BLaER1 (cell line): Measurements from ENCODE around the gene REV1.
A peak's percentile ranks its signal among the peaks of the same experiment; 100 is the strongest.

Experiments
- H3K27ac ChIP-seq: shearing (Covaris generic); formaldehyde crosslinking; 2 replicates; pipeline ENCODE4 v1.8.1; 2022
- H3K27me3 ChIP-seq: shearing (Covaris generic); formaldehyde crosslinking; 2 replicates; pipeline ENCODE4 v1.8.1; 2022
- H3K36me3 ChIP-seq: shearing (Covaris generic); formaldehyde crosslinking; 2 replicates; pipeline ENCODE4 v1.8.1; 2022
- H3K4me1 ChIP-seq: shearing (Covaris generic); formaldehyde crosslinking; 2 replicates; pipeline ENCODE4 v1.8.1; 2022
- H3K4me2 ChIP-seq: shearing (Covaris generic); formaldehyde crosslinking; 2 replicates; pipeline ENCODE4 v1.8.1; 2022
- H3K4me3 ChIP-seq: shearing (Covaris generic); formaldehyde crosslinking; 2 replicates; pipeline ENCODE4 v1.8.1; 2022
- H3K9ac ChIP-seq: shearing (Covaris generic); formaldehyde crosslinking; 2 replicates; pipeline ENCODE4 v1.8.1; 2022
- H3K9me3 ChIP-seq: shearing (Covaris generic); formaldehyde crosslinking; 2 replicates; pipeline ENCODE4 v1.8.1; 2022
- H4K20me1 ChIP-seq: shearing (Covaris generic); formaldehyde crosslinking; 2 replicates; pipeline ENCODE4 v1.8.1; 2022
- Cebpa-rat ChIP-seq: shearing (Covaris generic); IDR thresholded peaks from 2 replicates; pipeline ENCODE4 v1.8.1; 2022

Gene REV1

GRCh38 chr2:99430614-99431291, 59.1 kb downstream of the REV1 start:
- Histone ChIP-seq H3K36me3 (peaks cover 54% of the 10 kb centered on the region), H3K9me3 (no peaks in the 10 kb centered on the region), H3K9ac (peak overlapping the region; percentile 18; the same call in 1 of the 2 replicates), H3K27ac (no peak overlapping the region; the same call in 1 of the 2 replicates), H3K4me2 (peak overlapping the region; percentile 58), H3K4me1 (peaks cover 29% of the 10 kb centered on the region), H4K20me1 (peaks cover 77% of the 10 kb centered on the region), H3K4me3 (no peak overlapping the region), H3K27me3 (no peaks in the 10 kb centered on the region)
- no peak for TF ChIP-seq Cebpa-rat

- Histone ChIP-seq H3K9ac (no peak overlapping the region), H3K36me3 (peaks cover 96% of the 10 kb centered on the region), H3K27ac (no peak overlapping the region), H3K4me3 (no peak overlapping the region), H3K9me3 (no peaks in the 10 kb centered on the region), H3K27me3 (no peaks in the 10 kb centered on the region), H4K20me1 (peaks cover 54% of the 10 kb centered on the region), H3K4me2 (no peak overlapping the region), H3K4me1 (peaks cover 6% of the 10 kb centered on the region)
- TF ChIP-seq Cebpa-rat: no peak
These were observed 64.8 kb downstream of the REV1 start for GRCh38 chr2:99425022-99425421.

GRCh38 chr2:99424371-99424770, 65.4 kb downstream of the REV1 start:
- no peak overlapping the region for H3K27ac ChIP-seq
- H3K36me3 ChIP-seq: peaks cover 99% of the 10 kb centered on the region

GRCh38 chr2:99422599-99422998, 67.2 kb downstream of the REV1 start:
- Histone ChIP-seq H3K4me3 (no peak overlapping the region), H3K36me3 (peaks cover 91% of the 10 kb centered on the region), H3K9ac (no peak overlapping the region), H3K27me3 (no peaks in the 10 kb centered on the region), H3K4me2 (no peak overlapping the region), H3K27ac (no peak overlapping the region), H3K4me1 (no peaks in the 10 kb centered on the region), H4K20me1 (peaks cover 35% of the 10 kb centered on the region), H3K9me3 (no peaks in the 10 kb centered on the region)
- no peak for TF ChIP-seq Cebpa-rat

More at GRCh38 chr2:99424371-99424770, 65.4 kb downstream of the REV1 start:
- TF ChIP-seq Cebpa-rat: no peak
- H3K27me3 ChIP-seq: no peaks in the 10 kb centered on the region
- H3K4me3 ChIP-seq: no peak overlapping the region
- H3K9ac ChIP-seq: no peak overlapping the region
- H3K4me2 ChIP-seq: no peak overlapping the region
- no peaks in the 10 kb centered on the region for H3K9me3 ChIP-seq
- peaks cover 48% of the 10 kb centered on the region for H4K20me1 ChIP-seq
- no peaks in the 10 kb centered on the region for H3K4me1 ChIP-seq

- H4K20me1 ChIP-seq: peaks cover 26% of the 10 kb centered on the region
- no peak overlapping the region for H3K27ac ChIP-seq
- H3K9ac ChIP-seq: no peak overlapping the region
- H3K9me3 ChIP-seq: no peaks in the 10 kb centered on the region
- H3K27me3 ChIP-seq: no peaks in the 10 kb centered on the region
- H3K36me3 ChIP-seq: peaks cover 91% of the 10 kb centered on the region
- no peak overlapping the region for H3K4me2 ChIP-seq
- H3K4me1 ChIP-seq: no peaks in the 10 kb centered on the region
- no peak for TF ChIP-seq Cebpa-rat
- H3K4me3 ChIP-seq: no peak overlapping the region
These were observed 68.3 kb downstream of the REV1 start for GRCh38 chr2:99421469-99421868.

- H3K4me3 ChIP-seq: no peak overlapping the region
- TF ChIP-seq Cebpa-rat: no peak
- H3K27me3 ChIP-seq: no peaks in the 10 kb centered on the region
- H3K36me3 ChIP-seq: peaks cover 91% of the 10 kb centered on the region
- H3K4me2 ChIP-seq: no peak overlapping the region
- no peak overlapping the region for H3K27ac ChIP-seq
- H3K9ac ChIP-seq: no peak overlapping the region
- no peaks in the 10 kb centered on the region for H3K4me1 ChIP-seq
- no peaks in the 10 kb centered on the region for H3K9me3 ChIP-seq
- peaks cover 25% of the 10 kb centered on the region for H4K20me1 ChIP-seq
These were observed 69.0 kb downstream of the REV1 start for GRCh38 chr2:99420751-99421299.

- TF ChIP-seq Cebpa-rat: no peak
- H3K27me3 ChIP-seq: no peaks in the 10 kb centered on the region
- H3K4me3 ChIP-seq: no peak overlapping the region
- H4K20me1 ChIP-seq: peaks cover 18% of the 10 kb centered on the region
- no peaks in the 10 kb centered on the region for H3K4me1 ChIP-seq
- peaks cover 91% of the 10 kb centered on the region for H3K36me3 ChIP-seq
- H3K27ac ChIP-seq: no peak overlapping the region
- no peak overlapping the region for H3K9ac ChIP-seq
- H3K4me2 ChIP-seq: no peak overlapping the region
- H3K9me3 ChIP-seq: no peaks in the 10 kb centered on the region
These were observed 69.8 kb downstream of the REV1 start for GRCh38 chr2:99420031-99420430.

- no peaks in the 10 kb centered on the region for H3K27me3 ChIP-seq
- no peak overlapping the region for H3K4me2 ChIP-seq
- no peaks in the 10 kb centered on the region for H3K9me3 ChIP-seq
- no peak overlapping the region for H3K4me3 ChIP-seq
- TF ChIP-seq Cebpa-rat: no peak
- no peak overlapping the region for H3K9ac ChIP-seq
- peaks cover 92% of the 10 kb centered on the region for H3K36me3 ChIP-seq
- no peaks in the 10 kb centered on the region for H3K4me1 ChIP-seq
- H3K27ac ChIP-seq: no peak overlapping the region
- H4K20me1 ChIP-seq: peaks cover under 1% of the 10 kb centered on the region
These were observed 72.4 kb downstream of the REV1 start for GRCh38 chr2:99417396-99417795.

- no peak overlapping the region for H3K4me3 ChIP-seq
- H3K4me2 ChIP-seq: no peak overlapping the region
- H3K9ac ChIP-seq: no peak overlapping the region
- H3K4me1 ChIP-seq: no peaks in the 10 kb centered on the region
- no peak overlapping the region for H3K27ac ChIP-seq
- no peaks in the 10 kb centered on the region for H3K27me3 ChIP-seq
- no peaks in the 10 kb centered on the region for H3K9me3 ChIP-seq
- no peak for TF ChIP-seq Cebpa-rat
- no peaks in the 10 kb centered on the region for H4K20me1 ChIP-seq
- peaks cover 92% of the 10 kb centered on the region for H3K36me3 ChIP-seq
These were observed 75.3 kb downstream of the REV1 start for GRCh38 chr2:99414566-99414965.

GRCh38 chr2:99410276-99410675, 79.5 kb downstream of the REV1 start:
- peaks cover 92% of the 10 kb centered on the region for H3K36me3 ChIP-seq
- H3K9ac ChIP-seq: no peak overlapping the region
- H3K9me3 ChIP-seq: no peaks in the 10 kb centered on the region
- H4K20me1 ChIP-seq: no peaks in the 10 kb centered on the region; the same call in 1 of the 2 replicates
- H3K4me1 ChIP-seq: no peaks in the 10 kb centered on the region
- no peak for TF ChIP-seq Cebpa-rat
- H3K27ac ChIP-seq: no peak overlapping the region
- H3K4me3 ChIP-seq: no peak overlapping the region
- no peaks in the 10 kb centered on the region for H3K27me3 ChIP-seq
- H3K4me2 ChIP-seq: no peak overlapping the region
